Panc1 (cell line): ENCODE measurements around the gene USP12. TPM values are rescaled to one million over a fixed set of nuclear protein-coding genes. Genes with fewer than 3 reads are reported as not detected.
"Not testable (repeated sequence)": the region's sequence is repeated elsewhere in the genome, so short reads cannot be mapped to it uniquely, and the experiment has no call there.

Source experiments
- ATAC-seq: fragments of 200-7000 bp; cut with Tn5 transposase; 2 replicates; pipeline ENCODE4 v1.9.1; 2020; ENCODE audit warnings: mild to moderate bottlenecking, moderate library complexity
- BruUV-seq: library from RNA; stranded (reverse); fragments of 400-500 nt; replicated peaks from 2 replicates; lab custom pipeline; 2021; lab: Mats Ljungman, UMichigan
- CTCF ChIA-PET: fragments of 300-600 bp; sonication (Branson Sonifier 250); formaldehyde crosslinking; loops from one replicate; lab custom pipeline; 2022; ENCODE audit warnings: antibody characterized with exemption; lab: Charles Lee
- POLR2A ChIA-PET: fragments of 300-600 bp; sonication (Branson Sonifier 250); formaldehyde crosslinking; loops from one replicate; lab custom pipeline; 2022; ENCODE audit warnings: antibody characterized with exemption; lab: Charles Lee
- DNase-seq: peaks from one replicate; pipeline ENCODE4 v3.0.0-alpha.2; 2010; ENCODE audit warnings: low read depth, low spot score
- H3K27ac ChIP-seq: 2 replicates; pipeline ENCODE4 v1.5.1; 2011; ENCODE audit warnings: mild to moderate bottlenecking, low read length, inconsistent platforms
- H3K27me3 ChIP-seq: fragments of 200-500 bp; sonication (Bioruptor generic); 2 replicates; pipeline ENCODE4 v1.6.0; 2014; ENCODE audit warnings: low read length, inconsistent platforms; ENCODE audit not compliant: control insufficient read depth, insufficient read depth
- H3K36me3 ChIP-seq: fragments of 200-500 bp; sonication (Bioruptor generic); 2 replicates; pipeline ENCODE4 v1.5.1; 2014; ENCODE audit warnings: inconsistent platforms, mild to moderate bottlenecking, low read length, moderate library complexity; ENCODE audit not compliant: control insufficient read depth, insufficient read depth
- H3K4me1 ChIP-seq: 2 replicates; pipeline ENCODE4 v1.5.1; 2011; ENCODE audit warnings: inconsistent platforms, mild to moderate bottlenecking, low read length, moderate library complexity; ENCODE audit not compliant: control insufficient read depth, insufficient read depth
- H3K4me3 ChIP-seq, 2 experiments: 2 replicates each; pipeline ENCODE4 v1.5.1; 2011 to 2012; ENCODE audit warnings: low read depth in 2 of 2, low read length in 2 of 2, mild to moderate bottlenecking in 2 of 2, inconsistent platforms in 1 of 2, moderate library complexity in 1 of 2
- H3K9me3 ChIP-seq: fragments of 200-500 bp; sonication (Bioruptor generic); 2 replicates; pipeline ENCODE4 v1.5.1; 2014; ENCODE audit warnings: low read depth, mild to moderate bottlenecking, inconsistent platforms, low read length, moderate library complexity; ENCODE audit not compliant: control insufficient read depth, insufficient read depth
- CTCF ChIP-seq: fragments of 450-650 bp; IDR thresholded peaks from 2 replicates; pipeline ENCODE4 v1.5.1; 2017; ENCODE audit warnings: mild to moderate bottlenecking
- POLR2AphosphoS5 ChIP-seq: IDR thresholded peaks from 2 replicates; pipeline ENCODE4 v1.6.1; 2012; ENCODE audit warnings: mild to moderate bottlenecking, low read depth, low read length, moderate library complexity
- SIN3A ChIP-seq: IDR thresholded peaks from 2 replicates; pipeline ENCODE4 v1.6.1; 2012; ENCODE audit warnings: low read depth, mild to moderate bottlenecking, low read length, moderate library complexity, borderline replicate concordance; ENCODE audit not compliant: insufficient read depth
- TCF7L2 ChIP-seq: IDR thresholded peaks from 2 replicates; pipeline ENCODE4 v1.6.1; 2011; ENCODE audit warnings: mild to moderate bottlenecking, low read depth, low read length, inconsistent platforms
- in situ Hi-C: cut with HindIII; loops from 2 replicates; pipeline ENCODE4 v1.10.0; 2016; ENCODE audit warnings: low sequenced_read_pairs, low pct_unique_long_range_greater_than_20kb
- intact Hi-C: fragments of 100-400 bp; cut with micrococcal nuclease; formaldehyde crosslinking; loops from one replicate; pipeline ENCODE4 v1.10.0; 2022; ENCODE audit not compliant: unreplicated experiment
- total RNA-seq: library from RNA; stranded (reverse); gene quantifications from one replicate; pipeline ENCODE4 v1.2.1, GENCODE V29; 2021; ENCODE audit not compliant: unreplicated experiment
- TF ChIP-seq, protein P1 (sequence below), 2 experiments: IDR thresholded peaks; 2 replicates each; pipeline ENCODE4 v1.6.1; 2011 to 2012; ENCODE audit warnings: low read depth in 2 of 2, control low read depth in 1 of 2, low read length in 1 of 2, mild to moderate bottlenecking in 1 of 2, moderate library complexity in 1 of 2; ENCODE audit not compliant: insufficient read depth in 1 of 2

The USP12 gene
- total RNA-seq, 1 experiment from 2014 or later = 82.0 TPM

GRCh38 chr13:27073186-27073585 lies 98.4 kb downstream of the USP12 start:
- TF ChIP-seq TCF7L2 (no peak), CTCF (no peak), POLR2AphosphoS5 (no peak), SIN3A (no peak)
- TF ChIP-seq, protein P1, sequence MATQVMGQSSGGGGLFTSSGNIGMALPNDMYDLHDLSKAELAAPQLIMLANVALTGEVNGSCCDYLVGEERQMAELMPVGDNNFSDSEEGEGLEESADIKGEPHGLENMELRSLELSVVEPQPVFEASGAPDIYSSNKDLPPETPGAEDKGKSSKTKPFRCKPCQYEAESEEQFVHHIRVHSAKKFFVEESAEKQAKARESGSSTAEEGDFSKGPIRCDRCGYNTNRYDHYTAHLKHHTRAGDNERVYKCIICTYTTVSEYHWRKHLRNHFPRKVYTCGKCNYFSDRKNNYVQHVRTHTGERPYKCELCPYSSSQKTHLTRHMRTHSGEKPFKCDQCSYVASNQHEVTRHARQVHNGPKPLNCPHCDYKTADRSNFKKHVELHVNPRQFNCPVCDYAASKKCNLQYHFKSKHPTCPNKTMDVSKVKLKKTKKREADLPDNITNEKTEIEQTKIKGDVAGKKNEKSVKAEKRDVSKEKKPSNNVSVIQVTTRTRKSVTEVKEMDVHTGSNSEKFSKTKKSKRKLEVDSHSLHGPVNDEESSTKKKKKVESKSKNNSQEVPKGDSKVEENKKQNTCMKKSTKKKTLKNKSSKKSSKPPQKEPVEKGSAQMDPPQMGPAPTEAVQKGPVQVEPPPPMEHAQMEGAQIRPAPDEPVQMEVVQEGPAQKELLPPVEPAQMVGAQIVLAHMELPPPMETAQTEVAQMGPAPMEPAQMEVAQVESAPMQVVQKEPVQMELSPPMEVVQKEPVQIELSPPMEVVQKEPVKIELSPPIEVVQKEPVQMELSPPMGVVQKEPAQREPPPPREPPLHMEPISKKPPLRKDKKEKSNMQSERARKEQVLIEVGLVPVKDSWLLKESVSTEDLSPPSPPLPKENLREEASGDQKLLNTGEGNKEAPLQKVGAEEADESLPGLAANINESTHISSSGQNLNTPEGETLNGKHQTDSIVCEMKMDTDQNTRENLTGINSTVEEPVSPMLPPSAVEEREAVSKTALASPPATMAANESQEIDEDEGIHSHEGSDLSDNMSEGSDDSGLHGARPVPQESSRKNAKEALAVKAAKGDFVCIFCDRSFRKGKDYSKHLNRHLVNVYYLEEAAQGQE (IDR thresholded peaks at IDR 0.05; ENCODE audit: insufficient read depth in 1 of 2, low read depth in 2 of 2, low read length in 1 of 2) = no peak
- ChIA-PET CTCF (no interaction called here), POLR2A (no interaction called here)
- DNase-seq (no peak), ATAC-seq (no peak)
- Histone ChIP-seq H3K27me3 (no peaks in the 10 kb centered on the region), H3K9me3 (no peaks in the 10 kb centered on the region), H3K36me3 (peaks cover 13% of the 10 kb centered on the region; the same call in 1 of the 2 replicates), H3K27ac (peak overlapping the region; percentile 63), H3K4me1 (peaks cover 12% of the 10 kb centered on the region), H3K4me3 (no peak overlapping the region)
- no TSS peak for BruUV-seq
- in situ Hi-C loops = no loop called here
- intact Hi-C loops = no loop called here

DNA sequence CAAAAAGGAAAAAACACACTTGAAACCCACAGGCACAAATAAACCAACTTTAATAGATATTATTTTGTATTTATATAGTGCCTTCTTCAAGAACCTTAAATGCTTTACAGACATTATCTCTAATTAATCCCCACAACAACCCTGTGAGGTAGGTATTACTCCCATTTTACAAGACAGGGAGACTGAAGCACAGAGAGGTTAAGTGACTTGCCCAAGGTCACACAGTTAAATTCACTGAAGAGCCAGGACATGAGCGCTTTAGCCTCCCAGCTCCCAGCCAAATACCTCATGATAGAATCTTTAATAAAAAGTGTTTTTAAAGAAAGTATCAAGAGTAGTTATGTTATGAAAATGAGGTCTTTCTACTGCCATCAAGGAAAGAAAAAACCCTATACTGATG lies 105.5 kb downstream of the USP12 start:
- intact Hi-C loops, H3K4me1 ChIP-seq, H3K36me3 ChIP-seq, H3K27me3 ChIP-seq, CTCF ChIA-PET, DNase-seq, ATAC-seq, in situ Hi-C loops, BruUV-seq, H3K4me3 ChIP-seq, H3K9me3 ChIP-seq: not testable (repeated sequence)
- peak overlapping the region; percentile 65; the same call in 1 of the 2 replicates for H3K27ac ChIP-seq
- POLR2A ChIA-PET = interaction anchor here (0.6 kb wide), 1 partner anchor 48 kb away, joined by 3 read pairs; no protein-coding TSS in a partner anchor

GRCh38 chr13:27065582-27065981 lies 106.0 kb downstream of the USP12 start:
- Histone ChIP-seq H3K27me3 (no peaks in the 10 kb centered on the region), H3K9me3 (no peaks in the 10 kb centered on the region), H3K4me3 (no peak overlapping the region), H3K4me1 (peaks cover 3% of the 10 kb centered on the region; the same call in 1 of the 2 replicates), H3K36me3 (peaks cover 2% of the 10 kb centered on the region; the same call in 1 of the 2 replicates), H3K27ac (peak overlapping the region; percentile 65; the same call in 1 of the 2 replicates)
- DNase-seq (no peak), ATAC-seq (no peak)
- TF ChIP-seq, protein P1 (IDR thresholded peaks at IDR 0.05; ENCODE audit: insufficient read depth in 1 of 2, low read depth in 2 of 2, low read length in 1 of 2) = no peak
- TF ChIP-seq TCF7L2 (no peak), SIN3A (no peak), POLR2AphosphoS5 (no peak), CTCF (no peak)
- ChIA-PET CTCF (no interaction called here), POLR2A (interaction anchor here (0.6 kb wide), 2 partner anchors 46 to 48 kb away, joined by 3 read pairs; no protein-coding TSS in a partner anchor)
- in situ Hi-C loops = no loop called here
- intact Hi-C loops = no loop called here
- no TSS peak for BruUV-seq
